Measurements from ENCODE around the gene OSTF1. TPM values are rescaled to one million over a fixed set of nuclear protein-coding genes. Genes with fewer than 3 reads are reported as not detected.

The OSTF1 gene
- total RNA-seq, 1 experiment from 2014 or later: 32.1 TPM

DNA sequence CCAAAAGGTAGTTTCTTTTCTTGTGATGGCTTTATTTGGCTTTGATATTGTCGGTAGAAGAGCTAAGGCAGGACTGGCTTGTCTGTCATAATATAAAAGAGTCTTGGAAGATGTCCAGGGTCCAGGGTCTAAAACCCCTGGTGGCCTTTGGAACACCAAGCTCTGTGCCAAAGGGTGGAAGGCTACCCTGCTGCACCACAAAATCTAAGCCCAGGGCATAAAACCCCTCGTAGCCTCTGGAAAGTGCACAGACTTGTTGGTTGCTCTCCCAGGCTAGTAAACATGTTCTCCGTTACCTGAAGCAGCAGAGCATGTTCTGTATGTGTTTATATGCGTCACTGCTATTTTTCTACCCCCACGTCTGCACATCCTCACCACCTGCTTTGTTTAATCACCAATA lies 75.5 kb downstream of the OSTF1 start:
- no peak for DNase-seq (ENCODE audit: low spot score)

DNA sequence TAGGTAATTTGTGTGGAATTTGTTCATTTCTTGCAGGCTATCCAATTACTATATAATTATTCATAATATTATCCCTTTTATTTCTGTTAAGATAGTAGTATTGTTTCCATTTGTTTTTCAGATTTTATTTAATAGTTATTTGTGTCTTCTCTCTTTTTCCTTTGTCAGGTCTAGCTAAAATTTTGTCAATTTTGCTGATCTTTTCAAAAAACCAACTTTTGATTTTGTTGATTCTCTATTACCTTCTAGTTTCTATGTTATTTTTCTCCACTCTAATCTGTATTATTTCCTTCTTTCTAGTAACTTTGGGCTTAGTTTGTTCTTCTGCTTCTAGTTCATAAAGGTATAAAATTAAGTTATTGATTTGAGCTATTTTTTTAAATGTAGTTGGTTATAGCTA lies 76.3 kb downstream of the OSTF1 start:
- no peak for DNase-seq (ENCODE audit: low spot score)

DNA sequence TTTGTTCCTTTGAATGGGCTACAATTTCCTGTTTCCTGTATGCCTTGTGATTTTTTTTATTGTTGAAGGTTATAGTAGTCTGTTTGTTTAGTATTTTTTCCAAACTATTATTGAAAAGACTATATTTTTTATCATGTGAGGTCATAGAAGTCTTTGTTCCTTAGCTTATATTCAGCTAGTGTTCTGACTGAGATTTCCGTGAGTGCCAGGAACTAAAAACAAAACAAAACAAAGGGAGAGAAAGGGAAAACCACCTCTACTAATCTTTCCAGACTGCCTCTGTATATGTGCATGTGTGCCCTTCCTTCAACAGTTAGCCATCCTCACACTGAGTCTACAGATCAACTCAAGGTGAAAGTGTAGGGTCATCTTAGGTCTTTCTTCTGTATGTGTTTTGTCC lies 79.0 kb downstream of the OSTF1 start:
- no peak for DNase-seq (ENCODE audit: low spot score)

DNA sequence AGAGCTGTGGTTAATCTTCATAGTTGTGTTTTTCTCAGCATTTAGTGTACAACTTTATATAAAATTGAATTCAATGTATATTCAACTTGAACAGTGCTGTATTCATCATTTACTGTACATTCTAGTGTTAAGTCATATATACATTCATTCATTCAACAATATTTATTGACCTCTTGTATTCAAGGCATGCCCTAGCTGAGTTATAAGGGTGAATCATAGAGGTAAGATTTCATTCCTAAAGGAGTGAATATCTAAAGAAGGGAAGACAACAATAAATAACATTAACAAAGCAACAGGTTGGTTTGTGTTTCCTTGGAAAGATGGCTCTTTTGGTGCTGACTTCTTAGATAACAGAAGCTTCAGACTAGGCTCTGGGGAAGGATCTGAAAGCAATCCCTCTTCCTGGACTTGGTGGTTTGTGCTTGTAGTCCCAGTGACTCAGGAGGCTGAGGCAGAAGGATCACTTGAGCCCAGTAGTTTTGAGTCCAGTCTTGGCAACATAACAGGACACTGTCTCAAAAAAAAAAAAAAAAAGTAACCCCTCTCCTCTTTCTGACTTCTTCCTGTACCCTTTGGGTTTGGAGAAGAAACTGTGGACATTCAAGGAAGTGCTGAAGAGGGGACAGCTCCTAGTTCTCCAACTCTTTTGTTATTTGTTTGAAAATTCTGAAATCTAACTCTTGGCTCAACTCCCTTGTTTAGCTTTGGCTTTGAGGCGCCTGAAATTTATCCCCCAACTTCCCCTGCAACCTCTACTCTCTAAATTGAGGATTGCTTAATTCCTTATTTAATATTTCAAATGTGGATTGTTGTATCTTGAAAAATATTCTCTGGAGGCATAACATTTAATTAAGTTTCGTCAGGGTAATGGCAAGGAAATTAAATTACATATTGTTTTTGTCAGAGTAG lies 80.2 kb downstream of the OSTF1 start:
- no peak for DNase-seq (ENCODE audit: low spot score)

DNA sequence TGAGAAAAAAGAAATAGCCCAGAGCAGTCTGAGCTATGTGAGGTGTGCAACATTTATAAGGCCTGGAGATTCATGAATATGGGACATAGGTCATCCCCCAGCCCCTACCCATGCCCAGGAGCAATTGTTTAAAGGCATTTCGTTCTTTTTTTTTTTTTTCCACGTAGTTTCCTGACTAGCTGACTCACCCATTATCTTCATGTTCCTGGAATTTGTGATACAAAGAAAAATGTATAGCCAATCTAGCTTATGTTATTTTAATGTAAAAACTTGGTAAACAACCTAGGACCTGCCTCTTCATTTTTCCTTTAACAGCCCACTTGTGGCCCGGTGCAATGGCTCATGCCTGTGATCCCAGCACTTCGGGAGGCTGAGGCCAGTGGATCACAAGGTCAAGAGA lies 81.3 kb downstream of the OSTF1 start:
- DNase-seq (ENCODE audit: low spot score): no peak

DNA sequence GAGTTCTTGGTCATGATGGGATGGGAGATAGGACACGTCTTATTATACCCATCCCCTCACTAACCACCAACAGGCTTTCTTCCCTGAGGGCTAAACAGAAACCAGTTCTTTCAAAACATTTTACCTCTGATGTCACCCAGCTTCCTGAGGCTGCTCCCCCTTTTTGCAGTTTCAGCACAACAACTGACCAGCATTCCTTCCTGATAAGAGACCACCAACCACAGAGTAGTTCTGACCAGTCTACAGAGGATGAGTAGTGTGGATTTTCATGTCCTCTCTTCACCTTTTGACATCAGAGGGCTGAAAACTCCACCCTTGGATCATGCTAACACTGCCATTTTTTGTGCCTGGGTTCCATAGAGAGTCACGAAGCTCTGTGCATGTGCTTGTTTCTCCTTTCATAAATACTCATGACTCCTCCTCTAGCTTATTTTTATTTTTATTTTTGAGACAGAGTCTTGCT lies 82.6 kb downstream of the OSTF1 start:
- no peak for DNase-seq (ENCODE audit: low spot score)

DNA sequence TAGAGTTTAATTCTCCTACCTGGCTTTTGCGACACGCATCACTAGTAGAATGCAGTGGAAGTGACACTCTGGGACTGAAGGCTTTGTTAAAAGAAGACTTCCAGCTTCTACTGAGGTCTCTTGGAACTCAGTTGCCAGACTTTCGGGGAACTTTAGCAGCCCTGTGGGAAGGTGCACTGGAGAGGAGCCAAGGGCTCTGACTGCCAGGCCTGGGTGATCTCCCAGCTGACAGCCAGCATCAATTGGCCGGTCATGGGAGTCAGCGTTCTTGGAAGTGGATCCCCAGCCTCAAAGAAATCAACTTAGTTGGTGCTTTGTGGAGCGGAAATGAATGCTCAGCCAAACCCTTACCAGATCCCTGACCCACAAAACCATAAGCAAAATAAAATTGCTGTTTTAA lies 87.1 kb downstream of the OSTF1 start:
- DNase-seq (ENCODE audit: low spot score): no peak

DNA sequence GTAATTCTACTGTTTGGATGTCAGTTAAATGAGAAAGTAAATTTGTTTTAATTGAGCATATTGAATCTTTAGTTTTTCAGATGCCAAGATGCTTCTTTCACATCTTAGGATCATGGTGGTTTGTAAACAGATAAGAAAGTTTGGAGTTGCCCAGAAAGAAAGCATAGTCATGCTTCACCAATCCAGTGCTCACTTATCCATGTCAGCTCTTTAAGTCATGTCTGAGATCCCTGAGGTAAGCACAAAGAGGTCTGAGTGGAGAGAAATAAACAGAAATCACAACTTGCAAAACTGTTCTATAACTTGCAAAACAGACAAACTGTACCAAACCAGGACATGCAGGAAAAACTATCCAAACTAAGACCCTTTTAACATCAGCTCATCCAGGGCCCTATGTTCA lies 87.7 kb downstream of the OSTF1 start:
- no peak for DNase-seq (ENCODE audit: low spot score)

DNA sequence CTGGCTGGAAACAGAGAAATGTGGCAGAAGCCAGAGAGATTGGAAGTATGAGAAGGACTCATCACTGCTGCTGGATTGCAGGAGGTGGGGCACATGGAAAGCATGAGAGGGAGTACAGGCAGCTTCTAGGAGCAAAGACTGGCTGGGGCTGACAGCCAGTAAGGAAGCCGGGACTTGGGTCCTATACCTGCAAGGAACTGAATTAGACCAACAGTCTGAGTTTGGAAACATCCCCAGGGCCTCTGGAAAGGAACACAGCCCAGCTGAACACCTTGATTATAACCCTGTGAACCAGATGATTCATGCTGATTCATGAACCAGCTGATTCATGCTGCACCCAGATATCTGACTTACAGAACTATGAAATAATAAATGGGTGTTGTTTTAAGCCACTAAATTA lies 93.4 kb downstream of the OSTF1 start:
- peak; percentile 38 for DNase-seq (ENCODE audit: low spot score)

DNA sequence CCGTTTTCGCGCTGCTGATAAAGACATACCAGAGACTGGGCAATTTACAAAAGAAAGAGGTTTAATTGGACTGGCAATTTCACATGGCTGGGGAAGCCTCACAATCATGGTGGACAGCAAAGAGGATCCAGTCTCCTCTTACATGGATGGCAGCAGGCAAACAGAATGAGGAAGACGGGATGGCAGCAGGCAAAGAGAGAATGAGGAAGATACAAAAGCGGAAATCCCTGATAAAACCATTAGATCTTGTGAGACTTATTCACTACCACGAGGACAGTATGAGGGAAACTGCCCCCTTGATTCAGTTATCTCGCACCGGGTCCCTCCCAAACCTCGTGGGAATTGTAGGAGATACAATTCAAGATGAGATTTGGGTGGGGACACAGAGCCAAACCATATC lies 95.0 kb downstream of the OSTF1 start:
- DNase-seq (ENCODE audit: low spot score): no peak

DNA sequence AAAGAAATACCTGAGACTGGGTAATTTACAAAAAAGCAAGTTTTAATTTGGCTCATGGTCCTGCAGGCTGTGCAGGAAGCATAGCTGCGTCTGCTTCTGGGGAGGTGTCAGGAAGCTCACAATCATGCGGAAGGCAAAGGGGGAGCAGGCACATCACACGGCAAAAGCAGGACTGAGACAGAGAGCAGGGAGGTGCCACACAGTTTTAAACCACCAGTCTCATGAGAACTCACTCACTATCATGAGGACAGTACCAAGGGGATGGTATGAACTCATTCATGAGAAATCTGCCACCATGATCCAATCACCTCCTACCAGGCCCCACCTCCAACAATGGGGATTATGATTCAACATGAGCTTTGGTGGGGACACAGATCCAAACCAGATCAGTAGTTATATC lies 96.2 kb downstream of the OSTF1 start:
- no peak for DNase-seq (ENCODE audit: low spot score)

DNA sequence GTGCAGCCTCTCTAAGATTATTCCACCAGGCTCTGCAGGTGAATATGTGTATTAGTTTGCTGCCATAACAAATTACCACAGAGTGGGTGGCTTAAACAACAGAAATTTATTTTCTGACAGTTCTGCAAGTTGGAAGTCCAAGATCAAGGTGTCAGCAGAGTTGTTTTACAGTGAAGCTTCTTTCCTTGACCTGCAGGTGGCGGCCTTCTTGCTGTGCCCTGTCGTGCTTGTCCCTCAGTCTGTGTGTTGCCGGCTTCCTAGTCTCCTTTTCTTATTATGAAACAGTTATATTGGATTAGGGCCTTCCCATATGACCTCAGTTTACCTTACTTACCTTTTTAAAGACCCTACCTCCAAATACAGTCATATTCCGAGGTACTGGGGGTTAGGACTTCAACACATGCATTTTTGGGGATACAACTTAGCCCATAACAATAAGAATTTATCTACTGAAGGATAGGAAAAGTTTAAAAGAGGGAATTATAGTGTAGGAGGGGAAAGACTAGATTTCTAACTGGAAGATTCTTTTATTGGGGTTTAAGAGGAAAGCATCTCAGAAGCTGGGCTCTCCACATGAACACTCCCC lies 97.4 kb downstream of the OSTF1 start:
- DNase-seq (ENCODE audit: low spot score): peak; percentile 65

DNA sequence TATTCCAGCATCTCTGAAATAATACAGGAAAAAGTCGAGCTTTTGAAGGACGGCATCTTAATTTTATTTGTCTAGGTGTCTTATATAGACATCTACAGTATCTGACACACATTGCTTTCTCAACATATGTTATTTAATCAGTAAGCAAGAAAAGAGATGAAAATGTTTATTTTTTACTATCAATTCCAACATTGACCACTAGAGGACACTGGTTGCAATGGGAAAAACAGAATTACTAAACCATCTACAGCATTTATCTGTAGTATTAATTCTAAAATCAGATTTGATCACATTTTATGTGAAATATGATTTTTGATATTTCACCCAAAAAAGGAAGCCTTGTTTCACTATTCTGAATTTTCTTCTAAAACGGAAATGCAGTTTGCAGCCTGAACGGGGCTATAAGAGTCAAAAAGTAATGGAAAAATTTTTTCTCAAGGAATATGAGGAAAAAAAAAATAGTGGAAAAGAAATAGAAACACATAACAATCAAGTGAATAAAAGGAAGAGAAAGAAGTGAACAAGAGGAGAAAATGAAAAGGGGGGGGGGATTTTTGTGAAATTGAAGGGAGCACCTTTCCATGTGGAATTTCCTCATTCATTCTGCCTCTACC lies 98.6 kb downstream of the OSTF1 start:
- DNase-seq (ENCODE audit: low spot score): peak; percentile 55

DNA sequence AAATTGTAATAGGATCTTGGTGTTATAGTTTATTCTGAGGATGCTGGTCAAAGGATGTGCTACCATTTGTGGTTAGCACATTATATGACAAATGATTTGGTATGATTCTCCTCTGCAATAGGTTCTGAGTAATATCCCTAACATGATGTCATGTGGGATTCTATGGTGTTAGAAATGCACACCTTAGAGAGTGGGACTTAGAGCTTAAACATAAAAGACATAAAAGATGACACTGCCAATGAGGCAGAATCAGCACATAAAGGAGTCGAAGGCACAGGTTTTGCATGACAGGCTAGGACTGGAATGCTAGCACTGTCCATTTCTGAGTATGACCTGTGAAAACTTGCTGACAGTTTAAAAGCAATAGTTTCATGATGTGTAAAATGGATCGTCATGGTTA lies 100.4 kb downstream of the OSTF1 start:
- no peak for DNase-seq (ENCODE audit: low spot score)

DNA sequence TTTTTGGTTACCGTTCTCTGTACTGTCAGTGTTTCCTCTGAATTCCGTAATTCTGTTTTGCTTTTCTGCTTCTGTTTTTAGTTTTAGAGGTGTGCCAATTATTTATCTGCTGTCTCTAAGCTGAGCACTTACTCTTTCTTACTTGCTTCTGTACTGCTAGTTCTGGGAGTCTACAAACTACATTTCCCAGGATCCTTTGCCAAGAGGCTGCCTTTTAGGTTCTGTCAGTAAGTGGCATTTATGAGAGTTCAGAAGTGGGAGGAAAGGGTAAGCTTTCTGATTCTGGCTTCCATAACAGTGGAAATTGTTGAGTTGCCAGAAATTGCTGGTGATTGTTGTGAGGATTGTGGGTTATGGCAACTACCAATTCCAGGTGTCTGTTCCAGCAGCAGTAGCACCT lies 102.4 kb downstream of the OSTF1 start:
- peak; percentile 15 for DNase-seq (ENCODE audit: low spot score)

Small RNAs within 50 kb of the gene (small RNA-seq; reads per million reads assigned to genes)
- not detected for gene RF00019

Other genes with a start within 250 kb of the OSTF1 start
- gene TRPM6, start 200.6 kb upstream of the OSTF1 start, total RNA-seq (2014; rRNA removed; shearing (Covaris generic)): not detected in 2 replicates
- gene C9orf40, start 135.6 kb upstream of the OSTF1 start, total RNA-seq (2014; rRNA removed; shearing (Covaris generic)): 6.1 and 8.0 TPM in 2 replicates
- gene CARNMT1, start 60.2 kb upstream of the OSTF1 start, total RNA-seq (2014; rRNA removed; shearing (Covaris generic)): 41.3 and 41.8 TPM in 2 replicates
- 2.3 and 5.1 TPM in 2 replicates for gene NMRK1, start 359 bp upstream of the OSTF1 start, total RNA-seq (2014; rRNA removed; shearing (Covaris generic))

Data from HT-29 (cell line).